ENCODE measurements around the gene APOC3.

Gene APOC3

GRCh38 chr11:116787786-116788486 is 41.8 kb upstream of the APOC3 start, which contains the start of gene ZPR1:
TSS of gene ZPR1 (minus strand) at chr11:116788023. CDS start at chr11:116787990, 33 bp downstream.
- H2AFZ ChIP-seq: peak within 1 kb of the TSS; percentile 97
- peak within 1 kb of the TSS; percentile 91 for H3K4me2 ChIP-seq (ENCODE audit: low read length)
- H3K9me3 ChIP-seq (ENCODE audit: control insufficient read depth, low read length): no peaks in the 10 kb centered on the region
- H3K4me1 ChIP-seq: no peaks in the 10 kb centered on the region
- TF ChIP-seq CTCF (IDR thresholded peaks at IDR 0.05): no peak
- no peaks in the 10 kb centered on the region for H3K36me3 ChIP-seq (ENCODE audit: control insufficient read depth, insufficient read depth, low read length)
- H3K27me3 ChIP-seq (ENCODE audit: control insufficient read depth, insufficient read depth, low read length): no peaks in the 10 kb centered on the region
- H3K79me2 ChIP-seq: no peaks in the 10 kb centered on the region
- H3K9ac ChIP-seq: no peak within 1 kb of the TSS
- H3K27ac ChIP-seq: peak within 1 kb of the TSS; percentile 62
- H3K4me3 ChIP-seq (ENCODE audit: low read depth, low read length): peak within 1 kb of the TSS; percentile 75

GRCh38 chr11:116788534-116788933 is 41.2 kb upstream of the APOC3 start:
- no peaks in the 10 kb centered on the region for H3K4me1 ChIP-seq
- H3K9me3 ChIP-seq (ENCODE audit: control insufficient read depth, low read length): no peaks in the 10 kb centered on the region
- H3K27me3 ChIP-seq (ENCODE audit: control insufficient read depth, insufficient read depth, low read length): no peaks in the 10 kb centered on the region
- H2AFZ ChIP-seq: peak overlapping the region; percentile 97
- peak overlapping the region; percentile 91 for H3K4me2 ChIP-seq (ENCODE audit: low read length)
- no peaks in the 10 kb centered on the region for H3K36me3 ChIP-seq (ENCODE audit: control insufficient read depth, insufficient read depth, low read length)
- no peak for TF ChIP-seq CTCF (IDR thresholded peaks at IDR 0.05)
- no peaks in the 10 kb centered on the region for H3K79me2 ChIP-seq
- peak overlapping the region; percentile 62 for H3K27ac ChIP-seq
- H3K4me3 ChIP-seq (ENCODE audit: low read depth, low read length): peak overlapping the region; percentile 75
- no peak overlapping the region for H3K9ac ChIP-seq

- no peaks in the 10 kb centered on the region for H3K27me3 ChIP-seq (ENCODE audit: control insufficient read depth, insufficient read depth, low read length)
- TF ChIP-seq CTCF (IDR thresholded peaks at IDR 0.05): no peak
- no peak overlapping the region for H2AFZ ChIP-seq
- no peak overlapping the region for H3K4me3 ChIP-seq (ENCODE audit: low read depth, low read length)
- no peaks in the 10 kb centered on the region for H3K4me1 ChIP-seq
- no peaks in the 10 kb centered on the region for H3K9me3 ChIP-seq (ENCODE audit: control insufficient read depth, low read length)
- H3K79me2 ChIP-seq: no peaks in the 10 kb centered on the region
- no peak overlapping the region for H3K9ac ChIP-seq
- H3K27ac ChIP-seq: no peak overlapping the region
- H3K36me3 ChIP-seq (ENCODE audit: control insufficient read depth, insufficient read depth, low read length): no peaks in the 10 kb centered on the region
- H3K4me2 ChIP-seq (ENCODE audit: low read length): no peak overlapping the region
Measured at GRCh38 chr11:116788975-116789374, 40.7 kb upstream of the APOC3 start.

DNA sequence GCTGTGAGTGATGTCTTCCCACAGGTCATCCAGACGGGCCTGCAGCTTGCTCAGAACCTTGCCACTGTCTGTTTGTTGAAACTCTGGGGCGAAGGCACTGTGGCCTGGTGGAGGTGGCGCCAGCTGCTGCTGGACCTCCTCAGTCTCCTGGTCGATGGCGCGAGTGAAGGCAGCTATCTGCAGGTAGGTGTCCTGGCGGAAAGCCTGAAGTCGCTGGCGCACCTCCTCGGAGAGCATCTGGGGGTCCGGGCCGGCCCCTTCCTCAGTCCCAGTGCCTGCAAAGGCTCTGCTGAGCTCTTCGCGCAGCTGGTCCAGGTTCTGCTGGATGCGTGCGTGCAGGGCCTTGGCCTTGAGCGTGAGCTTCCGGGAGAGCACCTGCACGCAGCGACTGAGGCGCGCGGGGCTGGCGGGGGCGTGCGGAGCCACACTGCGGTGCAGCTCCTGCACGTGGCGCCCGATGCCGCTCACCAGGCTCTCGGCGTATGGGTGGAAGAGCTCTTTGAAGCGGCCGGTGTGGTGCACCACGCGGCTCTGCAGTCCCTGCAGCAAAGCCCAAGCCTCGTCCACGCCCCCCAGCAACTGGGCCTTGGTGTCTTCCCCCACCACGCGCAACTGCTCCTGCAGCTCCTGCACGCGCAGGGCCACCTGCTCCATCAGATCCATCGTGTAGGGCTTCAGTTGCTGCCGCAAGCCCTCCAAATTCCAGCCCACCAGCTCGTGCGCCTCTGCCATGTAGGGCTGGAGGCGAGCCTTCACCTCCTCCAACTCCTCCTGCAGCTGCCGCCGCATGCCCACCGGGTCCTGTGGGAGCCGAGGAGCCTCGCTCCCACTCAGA is 39.3 kb upstream of the APOC3 start:
- Histone ChIP-seq H3K9ac (no peak overlapping the region), H3K27me3 (ENCODE audit: control insufficient read depth, insufficient read depth, low read length) (no peaks in the 10 kb centered on the region), H3K4me1 (no peaks in the 10 kb centered on the region), H3K27ac (no peak overlapping the region), H3K4me2 (ENCODE audit: low read length) (no peak overlapping the region), H3K9me3 (ENCODE audit: control insufficient read depth, low read length) (no peaks in the 10 kb centered on the region), H3K4me3 (ENCODE audit: low read depth, low read length) (no peak overlapping the region), H2AFZ (no peak overlapping the region), H3K79me2 (no peaks in the 10 kb centered on the region), H3K36me3 (ENCODE audit: control insufficient read depth, insufficient read depth, low read length) (no peaks in the 10 kb centered on the region)
- TF ChIP-seq CTCF (IDR thresholded peaks at IDR 0.05): no peak
